Keratinocyte (primary cell): ENCODE data around the gene UNC13C. TPM values are rescaled to one million over a fixed set of nuclear protein-coding genes. Genes with fewer than 3 reads are reported as not detected.

Experiments used
- DNase-seq: peaks from one replicate; pipeline ENCODE4 v3.0.0-alpha.2; 2011; ENCODE audit warnings: low read depth, missing footprints, low spot score
- FAIRE-seq: peaks from 2 replicates; lab custom pipeline; 2011; peaks lifted over from hg19 to GRCh38; lab: Jason Lieb, UNC
- H2AFZ ChIP-seq: 2 replicates; pipeline ENCODE4 v1.6.0; 2012; ENCODE audit warnings: low read length, control low read depth, inconsistent platforms; ENCODE audit not compliant: control insufficient read depth
- H3K27ac ChIP-seq: 2 replicates; pipeline ENCODE4 v1.5.1; 2011; ENCODE audit warnings: low read length; ENCODE audit not compliant: control insufficient read depth, insufficient read depth
- H3K27me3 ChIP-seq: 3 replicates; pipeline ENCODE4 v1.6.0; 2011; ENCODE audit warnings: low read length; ENCODE audit not compliant: control insufficient read depth, insufficient read depth; ENCODE audit errors: extremely low read depth
- H3K36me3 ChIP-seq, 2 experiments: 2 replicates in 1 of 2; 3 replicates in 1 of 2; pipeline ENCODE4 v1.5.1; 2011; ENCODE audit warnings: low read length in 2 of 2, mild to moderate bottlenecking in 1 of 2; ENCODE audit not compliant: control insufficient read depth in 2 of 2, insufficient read depth in 2 of 2; ENCODE audit errors: extremely low read depth in 1 of 2
- H3K4me1 ChIP-seq: 3 replicates; pipeline ENCODE4 v1.5.1; 2011; ENCODE audit warnings: low read length; ENCODE audit not compliant: control insufficient read depth, insufficient read depth; ENCODE audit errors: extremely low read depth
- H3K4me2 ChIP-seq: 3 replicates; pipeline ENCODE4 v1.6.0; 2011; ENCODE audit warnings: low read depth, low read length; ENCODE audit not compliant: control insufficient read depth, insufficient read depth; ENCODE audit errors: extremely low read depth
- H3K4me3 ChIP-seq, 3 experiments: fragments of 200-600 bp in 1 of 3; sonication (generic) in 1 of 3; 2 replicates in 2 of 3; 3 replicates in 1 of 3; pipeline ENCODE4 v1.5.1; 2011 to 2016; ENCODE audit warnings: low read length in 3 of 3, mild to moderate bottlenecking in 3 of 3, control low read depth in 2 of 3, inconsistent platforms in 1 of 3, low read depth in 1 of 3, mixed read lengths in 1 of 3, mixed run types in 1 of 3, moderate library complexity in 1 of 3; ENCODE audit not compliant: control insufficient read depth in 2 of 3, insufficient read depth in 2 of 3; ENCODE audit errors: extremely low read depth in 1 of 3
- H3K79me2 ChIP-seq: 2 replicates; pipeline ENCODE4 v1.6.0; 2012; ENCODE audit warnings: low read length; ENCODE audit not compliant: control insufficient read depth, insufficient read depth
- H3K9ac ChIP-seq: 3 replicates; pipeline ENCODE4 v1.6.0; 2011; ENCODE audit warnings: low read length; ENCODE audit not compliant: control insufficient read depth, insufficient read depth; ENCODE audit errors: extremely low read depth
- H3K9me1 ChIP-seq: 3 replicates; pipeline ENCODE4 v1.6.0; 2011; ENCODE audit warnings: low read length; ENCODE audit not compliant: control insufficient read depth, insufficient read depth; ENCODE audit errors: extremely low read depth
- H3K9me3 ChIP-seq: 2 replicates; pipeline ENCODE4 v1.5.1; 2012; ENCODE audit warnings: low read depth, low read length; ENCODE audit not compliant: control insufficient read depth
- H4K20me1 ChIP-seq: 3 replicates; pipeline ENCODE4 v1.6.0; 2011; ENCODE audit warnings: low read length; ENCODE audit not compliant: control insufficient read depth, insufficient read depth; ENCODE audit errors: extremely low read depth
- CTCF ChIP-seq, 3 experiments: IDR thresholded peaks in 1 of 3; conservative IDR thresholded peaks in 1 of 3; optimal IDR thresholded peaks in 1 of 3; 2 replicates in 2 of 3; 3 replicates in 1 of 3; pipeline versions ENCODE3 to v1.5.1; 2011; ENCODE audit warnings: low read length in 3 of 3, mild to moderate bottlenecking in 3 of 3, moderate library complexity in 2 of 3, control low read depth in 1 of 3, inconsistent platforms in 1 of 3; ENCODE audit not compliant: insufficient read depth in 2 of 3; ENCODE audit errors: extremely low read depth in 1 of 3
- EZH2 ChIP-seq: IDR thresholded peaks from one replicate; pipeline ENCODE4 v1.6.1; 2012; ENCODE audit warnings: inconsistent platforms, mild to moderate bottlenecking, low read length, moderate library complexity
- dilution Hi-C: fragments of 300-500 bp; cut with MboI; formaldehyde crosslinking; loops from one replicate; pipeline ENCODE4 v1.7.0; 2020; ENCODE audit warnings: low sequenced_read_pairs; ENCODE audit not compliant: extremely low pct_ligation_motif_present
- polyA plus RNA-seq, 5 experiments: library from polyadenylated mRNA; depleted of rRNA in 3 of 5; stranded (reverse) in 3 of 5; stranded (forward) in 1 of 5; unstranded in 1 of 5; fragments of >200 nt; gene quantifications; 1 replicate in 1 of 5; 2 replicates in 3 of 5; 3 replicates in 1 of 5; pipeline versions ENCODE4 v1.2.1 to v1.2.3, GENCODE V29; 2011 to 2012; ENCODE audit warnings: missing spikeins in 2 of 5, low read depth in 1 of 5, low replicate concordance in 1 of 5

The UNC13C gene
- polyA plus RNA-seq, 1 donor (not counting 4 experiments of a cell fraction or from before 2014, with no cell fraction given) = not detected

DNA sequence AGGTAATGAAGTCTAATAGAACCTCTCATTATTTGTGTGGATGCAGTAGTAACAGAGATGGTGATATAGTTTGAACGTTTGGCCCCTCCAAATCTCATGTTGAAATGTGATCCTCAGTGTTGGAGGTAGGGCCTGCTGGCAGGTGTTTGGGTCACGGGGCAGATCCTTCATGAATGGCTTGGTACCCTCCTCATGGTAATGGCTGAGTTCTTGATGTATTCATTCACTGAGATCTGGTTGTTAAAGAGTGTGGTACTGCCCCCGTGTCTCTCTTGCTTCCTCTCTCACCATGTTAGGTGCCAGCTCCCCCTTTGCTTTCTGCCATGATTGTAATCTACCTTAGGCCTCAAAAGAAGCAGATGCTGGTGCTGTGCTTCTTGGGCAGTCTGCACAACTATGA, 606.8 kb downstream of the UNC13C start:
- H3K9me1 ChIP-seq = no peaks in the 10 kb centered on the region
- DNase-seq (no peak), FAIRE-seq (no peak)
- no peak overlapping the region for H2AFZ ChIP-seq
- dilution Hi-C loops = no loop called here
- H3K27ac ChIP-seq = no peak overlapping the region
- no peaks in the 10 kb centered on the region for H3K27me3 ChIP-seq
- no peak overlapping the region for H3K4me2 ChIP-seq
- H3K79me2 ChIP-seq = no peaks in the 10 kb centered on the region
- H3K4me3 ChIP-seq = no peak overlapping the region
- H3K9me3 ChIP-seq = no peaks in the 10 kb centered on the region
- no peak for TF ChIP-seq EZH2
- no peak for TF ChIP-seq CTCF (optimal IDR thresholded peaks at IDR 0.05 in 1 of 3, IDR thresholded peaks at IDR 0.05 in 1 of 3, conservative IDR thresholded peaks at IDR 0.05 in 1 of 3; ENCODE audit: extremely low read depth in 1 of 3, insufficient read depth in 2 of 3, low read length in 3 of 3)
- H3K4me1 ChIP-seq = no peaks in the 10 kb centered on the region
- no peaks in the 10 kb centered on the region for H3K36me3 ChIP-seq
- no peak overlapping the region for H3K9ac ChIP-seq
- no peaks in the 10 kb centered on the region for H4K20me1 ChIP-seq

DNA sequence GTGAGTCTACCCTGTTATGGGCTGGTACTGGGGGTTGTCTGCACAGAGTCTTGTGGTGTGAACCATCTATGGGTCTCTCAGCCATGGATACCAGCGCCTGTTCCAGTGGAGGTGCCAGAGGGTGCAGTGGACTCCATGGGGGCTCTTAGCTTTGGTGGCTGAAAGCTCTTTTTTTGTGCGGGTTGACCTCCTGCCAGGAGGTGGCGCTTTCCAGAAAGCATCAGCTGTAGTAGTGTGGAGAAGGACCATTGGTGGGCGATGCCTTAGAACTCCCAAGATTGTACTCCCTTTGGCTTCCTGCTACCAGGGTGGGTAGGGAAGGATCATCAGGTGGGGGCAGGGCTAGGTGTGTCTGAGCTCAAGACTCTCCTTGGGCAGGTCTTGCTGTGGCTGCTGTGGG, 615.9 kb downstream of the UNC13C start:
- no peaks in the 10 kb centered on the region for H3K36me3 ChIP-seq
- H3K27ac ChIP-seq = no peak overlapping the region
- no peaks in the 10 kb centered on the region for H3K79me2 ChIP-seq
- H4K20me1 ChIP-seq = no peaks in the 10 kb centered on the region
- TF ChIP-seq CTCF (optimal IDR thresholded peaks at IDR 0.05 in 1 of 3, IDR thresholded peaks at IDR 0.05 in 1 of 3, conservative IDR thresholded peaks at IDR 0.05 in 1 of 3; ENCODE audit: extremely low read depth in 1 of 3, insufficient read depth in 2 of 3, low read length in 3 of 3) = no peak
- TF ChIP-seq EZH2 = no peak
- H2AFZ ChIP-seq = no peak overlapping the region
- H3K9me3 ChIP-seq = peaks cover 2% of the 10 kb centered on the region
- H3K27me3 ChIP-seq = no peaks in the 10 kb centered on the region
- no peaks in the 10 kb centered on the region for H3K4me1 ChIP-seq
- dilution Hi-C loops = no loop called here
- no peak overlapping the region for H3K4me2 ChIP-seq
- H3K9ac ChIP-seq = no peak overlapping the region
- DNase-seq (no peak), FAIRE-seq (no peak)
- H3K9me1 ChIP-seq = no peaks in the 10 kb centered on the region
- no peak overlapping the region for H3K4me3 ChIP-seq
